Prostate gland (tissue), 2 donors: ENCODE results near the gene TAAR2. TPM values are rescaled to one million over a fixed set of nuclear protein-coding genes. Genes with fewer than 3 reads are reported as not detected.

Experiments
- DNase-seq: peaks from one replicate; pipeline ENCODE4 v3.0.0-alpha.2; 2019; ENCODE audit warnings: low spot score
- H3K27ac ChIP-seq, 2 donors: fragments of 200-600 bp; sonication (generic); 2 replicates each; pipeline ENCODE4 v1.5.1; 2017 to 2019
- H3K27me3 ChIP-seq: fragments of 200-600 bp; sonication (generic); replicated peaks from 2 replicates; pipeline ENCODE4 v1.5.1; 2019; ENCODE audit not compliant: insufficient read depth
- H3K36me3 ChIP-seq, 2 donors: fragments of 200-600 bp; sonication (generic); 1 replicate in 1 of 2; 2 replicates in 1 of 2; pipeline versions ENCODE4 v1.5.1 to v1.8.1; 2017 to 2019
- H3K4me1 ChIP-seq: fragments of 200-600 bp; sonication (generic); replicated peaks from 2 replicates; pipeline ENCODE4 v1.5.1; 2019
- H3K4me3 ChIP-seq, 2 donors: fragments of 200-600 bp; sonication (generic); 2 replicates each; pipeline ENCODE4 v1.5.1; 2017 to 2019
- H3K9me3 ChIP-seq: fragments of 200-600 bp; sonication (generic); 2 replicates; pipeline ENCODE4 v1.5.1; 2017
- CTCF ChIP-seq, 4 experiments: fragments of 200-600 bp in 2 of 4; fragments of 450-650 bp in 2 of 4; sonication (generic) in 2 of 4; IDR thresholded peaks; 1 replicate in 3 of 4; 2 replicates in 1 of 4; pipeline ENCODE4 v1.5.1; 2016 to 2019; ENCODE audit warnings: antibody characterized with exemption in 4 of 4, mild to moderate bottlenecking in 2 of 4, moderate library complexity in 2 of 4
- POLR2A ChIP-seq: fragments of 450-650 bp; IDR thresholded peaks from one replicate; pipeline ENCODE4 v1.6.1; 2016; ENCODE audit warnings: antibody characterized with exemption, mild to moderate bottlenecking
- POLR2AphosphoS5 ChIP-seq: sonication (generic); formaldehyde crosslinking; IDR thresholded peaks from one replicate; pipeline ENCODE4 v1.6.1; 2017; ENCODE audit warnings: antibody characterized with exemption
- WGBS: methylation state at CpG from one replicate; pipeline ENCODE4 v1.1.5; 2018; 5-methylcytosine and 5-hydroxymethylcytosine counted together
- intact Hi-C: fragments of 100-400 bp; cut with DNase I; formaldehyde crosslinking; loops from one replicate; pipeline ENCODE4 v1.14.2; 2022
- total RNA-seq, 2 donors: library from RNA; depleted of rRNA; stranded (reverse); fragments of >200 nt; gene quantifications; one replicate each; pipeline ENCODE4 v1.1.0, GENCODE V29; 2016

The TAAR2 gene
- total RNA-seq, 2 donors from 2014 or later = not detected

GRCh38 chr6:132587424-132587823, 36.7 kb downstream of the TAAR2 start:
- 70% methylated on average over 2 of the region's 2 CpGs for WGBS
- intact Hi-C loops = no loop called here
- no peaks in the 10 kb centered on the region for H3K9me3 ChIP-seq
- no peaks in the 10 kb centered on the region for H3K4me1 ChIP-seq
- H3K36me3 ChIP-seq = no peaks in the 10 kb centered on the region
- no peaks in the 10 kb centered on the region for H3K27me3 ChIP-seq
- no peak overlapping the region for H3K4me3 ChIP-seq
- H3K27ac ChIP-seq = no peak overlapping the region
- TF ChIP-seq POLR2A = no peak
- TF ChIP-seq POLR2AphosphoS5 = no peak
- DNase-seq = no peak

GRCh38 chr6:132584698-132585097, 39.4 kb downstream of the TAAR2 start:
- Histone ChIP-seq H3K27ac (no peak overlapping the region), H3K9me3 (no peaks in the 10 kb centered on the region), H3K27me3 (no peaks in the 10 kb centered on the region), H3K4me1 (no peaks in the 10 kb centered on the region), H3K36me3 (no peaks in the 10 kb centered on the region), H3K4me3 (no peak overlapping the region)
- no peak for DNase-seq
- intact Hi-C loops = no loop called here
- TF ChIP-seq POLR2A = no peak
- no peak for TF ChIP-seq CTCF (IDR thresholded peaks at IDR 0.05)
- TF ChIP-seq POLR2AphosphoS5 = no peak
- 71% methylated on average over 1 of the region's 1 CpG for WGBS

- TF ChIP-seq POLR2A = no peak
- TF ChIP-seq CTCF (IDR thresholded peaks at IDR 0.05) = no peak
- TF ChIP-seq POLR2AphosphoS5 = no peak
- intact Hi-C loops = no loop called here
- no peak overlapping the region for H3K27ac ChIP-seq
- no peaks in the 10 kb centered on the region for H3K27me3 ChIP-seq
- no peaks in the 10 kb centered on the region for H3K9me3 ChIP-seq
- no peaks in the 10 kb centered on the region for H3K4me1 ChIP-seq
- H3K36me3 ChIP-seq = no peaks in the 10 kb centered on the region
- H3K4me3 ChIP-seq = no peak overlapping the region
- no peak for DNase-seq
Measured at GRCh38 chr6:132571774-132572173, 52.3 kb downstream of the TAAR2 start.

- intact Hi-C loops = no loop called here
- no peaks in the 10 kb centered on the region for H3K4me1 ChIP-seq
- no peaks in the 10 kb centered on the region for H3K9me3 ChIP-seq
- H3K27me3 ChIP-seq = peaks cover under 1% of the 10 kb centered on the region
- WGBS = 80% methylated on average over 15 of the region's 15 CpGs
- H3K27ac ChIP-seq = no peak within 1 kb of the TSS
- no peak for DNase-seq
- no peak for TF ChIP-seq CTCF (IDR thresholded peaks at IDR 0.05)
- no peak for TF ChIP-seq POLR2A
- no peak for TF ChIP-seq POLR2AphosphoS5
- no peaks in the 10 kb centered on the region for H3K36me3 ChIP-seq
- H3K4me3 ChIP-seq = no peak within 1 kb of the TSS
Measured at GRCh38 chr6:132570221-132570777, 53.8 kb downstream of the TAAR2 start, which contains the start of gene TAAR6. TAAR6 (plus strand) TSS chr6:132570322; CDS start chr6:132570322, 0 bp downstream.

- WGBS = 57% methylated on average over 4 of the region's 4 CpGs
- no peak overlapping the region for H3K4me3 ChIP-seq
- no peak overlapping the region for H3K27ac ChIP-seq
- intact Hi-C loops = no loop called here
- no peak for TF ChIP-seq POLR2A
- peaks cover 3% of the 10 kb centered on the region for H3K27me3 ChIP-seq
- no peaks in the 10 kb centered on the region for H3K9me3 ChIP-seq
- no peaks in the 10 kb centered on the region for H3K36me3 ChIP-seq
- no peaks in the 10 kb centered on the region for H3K4me1 ChIP-seq
- DNase-seq = no peak
Measured at GRCh38 chr6:132569170-132569569, 54.9 kb downstream of the TAAR2 start.

- peaks cover 3% of the 10 kb centered on the region for H3K27me3 ChIP-seq
- WGBS = 71% methylated on average over 6 of the region's 6 CpGs
- H3K36me3 ChIP-seq = no peaks in the 10 kb centered on the region
- no peak overlapping the region for H3K27ac ChIP-seq
- intact Hi-C loops = no loop called here
- DNase-seq = no peak
- no peak overlapping the region for H3K4me3 ChIP-seq
- H3K4me1 ChIP-seq = no peaks in the 10 kb centered on the region
- TF ChIP-seq CTCF (IDR thresholded peaks at IDR 0.05) (no peak), POLR2AphosphoS5 (no peak), POLR2A (no peak)
- H3K9me3 ChIP-seq = no peaks in the 10 kb centered on the region
Measured at GRCh38 chr6:132568611-132569010, 55.5 kb downstream of the TAAR2 start.
